HCT116 (cell line): Measurements from ENCODE around the gene TF.

ENCODE experiments used
- CTCF ChIP-seq, 3 experiments: fragments of 200-600 bp in 1 of 3; sonication (generic) in 1 of 3; IDR thresholded peaks in 2 of 3; conservative IDR thresholded peaks in 1 of 3; 2 replicates each; pipeline ENCODE4 v1.5.1; 2012 to 2017; ENCODE audit warnings: low read depth in 2 of 3, low read length in 2 of 3, antibody characterized with exemption in 1 of 3, borderline replicate concordance in 1 of 3, control low read depth in 1 of 3, mild to moderate bottlenecking in 1 of 3, mixed read lengths in 1 of 3, mixed run types in 1 of 3, moderate library complexity in 1 of 3; ENCODE audit not compliant: insufficient read depth in 1 of 3
- EGR1 ChIP-seq: IDR thresholded peaks from 2 replicates; pipeline ENCODE4 v1.6.1; 2012; ENCODE audit warnings: low read depth
- ELF1 ChIP-seq: IDR thresholded peaks from 2 replicates; pipeline ENCODE4 v1.6.1; 2012; ENCODE audit warnings: low read depth, borderline replicate concordance
- EZH2phosphoT487 ChIP-seq: fragments of 200-600 bp; IDR thresholded peaks from 2 replicates; pipeline ENCODE4 v1.6.1; 2018; ENCODE audit warnings: antibody characterized with exemption, borderline replicate concordance
- MAX ChIP-seq: IDR thresholded peaks from 2 replicates; pipeline ENCODE4 v1.6.1; 2012
- POLR2A ChIP-seq: IDR thresholded peaks from 2 replicates; pipeline ENCODE4 v1.7.0; 2011; ENCODE audit warnings: borderline replicate concordance; ENCODE audit not compliant: insufficient read depth, insufficient read length; ENCODE audit errors: extremely low read depth
- SIN3A ChIP-seq: IDR thresholded peaks from 2 replicates; pipeline ENCODE4 v1.6.1; 2012; ENCODE audit warnings: low read depth
- SP1 ChIP-seq: IDR thresholded peaks from 2 replicates; pipeline ENCODE4 v1.6.1; 2012; ENCODE audit warnings: low read depth
- SRF ChIP-seq: IDR thresholded peaks from 2 replicates; pipeline ENCODE4 v1.6.1; 2012; ENCODE audit warnings: low read depth

DNA sequence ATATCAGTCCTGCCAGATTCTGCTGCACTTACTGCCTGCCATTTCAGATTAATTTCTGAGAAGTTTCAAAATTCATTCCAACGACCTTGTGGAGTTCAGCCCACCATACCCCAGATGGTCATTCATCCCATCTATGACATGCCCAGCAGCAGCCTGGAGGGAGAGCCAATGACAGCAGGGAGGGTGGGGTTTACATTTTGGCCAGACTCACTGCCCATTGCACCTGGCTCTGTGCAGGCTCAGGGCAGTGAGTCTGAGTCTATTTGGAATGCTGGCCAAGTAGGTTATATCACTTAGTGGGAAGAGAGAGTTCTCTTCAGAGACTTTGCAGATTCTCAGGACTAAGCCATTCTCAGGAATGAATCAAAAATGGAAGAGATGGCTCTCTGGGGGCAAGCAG is 80.9 kb downstream of the TF start:
- TF ChIP-seq CTCF (IDR thresholded peaks at IDR 0.05 in 2 of 3, conservative IDR thresholded peaks at IDR 0.05 in 1 of 3; ENCODE audit: borderline replicate concordance in 1 of 3, insufficient read depth in 1 of 3, low read depth in 2 of 3, low read length in 2 of 3) (no peak), MAX (no peak), ELF1 (no peak), SIN3A (no peak), EZH2phosphoT487 (no peak), SP1 (no peak), EGR1 (no peak), POLR2A (no peak), SRF (no peak)
